Measurements from ENCODE around the gene LSS. TPM values are rescaled to one million over a fixed set of nuclear protein-coding genes. Genes with fewer than 3 reads are reported as not detected.

Gene LSS
- polyA plus RNA-seq, 1 donor (not counting 4 experiments of a cell fraction or from before 2014, with no cell fraction given): 105 TPM

DNA sequence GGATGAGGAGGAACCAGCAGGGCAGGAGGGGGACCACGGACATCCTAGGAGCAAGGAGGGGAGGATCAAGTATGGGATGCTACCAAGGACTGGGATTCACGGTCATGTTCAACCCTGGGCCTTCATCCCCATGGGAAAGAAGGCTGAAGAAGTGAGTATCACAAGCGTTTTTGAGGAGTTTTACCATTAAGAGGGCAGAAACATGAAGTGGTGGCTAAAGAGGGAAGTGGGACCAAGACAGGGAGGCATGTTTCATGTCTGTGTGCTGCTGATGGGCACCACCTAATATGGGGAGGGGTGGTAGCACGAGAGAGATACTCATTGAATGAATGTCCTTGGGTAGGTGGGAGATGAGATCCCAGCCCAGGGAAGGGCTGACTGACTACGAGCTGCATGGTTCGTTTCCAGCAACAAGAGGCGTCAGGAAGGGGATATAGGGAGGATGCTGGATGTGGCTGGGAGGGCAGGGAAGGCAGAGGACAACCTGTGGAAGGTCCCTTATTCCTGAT is 11.3 kb upstream of the LSS start:
- Histone ChIP-seq H3K4me1 (ENCODE audit: control insufficient read depth, extremely low read depth, insufficient read depth, low read length) (no peaks in the 10 kb centered on the region), H3K36me3 (ENCODE audit: control insufficient read depth in 2 of 2, extremely low read depth in 1 of 2, insufficient read depth in 2 of 2, low read length in 2 of 2) (peaks cover 29 to 50% of the 10 kb centered on the region in 2 experiments), H3K4me3 (ENCODE audit: control insufficient read depth in 2 of 3, extremely low read depth in 1 of 3, insufficient read depth in 2 of 3, low read depth in 1 of 3, low read length in 3 of 3) (no peak overlapping the region), H3K4me2 (ENCODE audit: control insufficient read depth, extremely low read depth, insufficient read depth, low read depth, low read length) (no peak overlapping the region), H3K9me1 (ENCODE audit: control insufficient read depth, extremely low read depth, insufficient read depth, low read length) (no peaks in the 10 kb centered on the region), H3K79me2 (ENCODE audit: control insufficient read depth, insufficient read depth, low read length) (no peaks in the 10 kb centered on the region), H3K9ac (ENCODE audit: control insufficient read depth, extremely low read depth, insufficient read depth, low read length) (no peak overlapping the region), H4K20me1 (ENCODE audit: control insufficient read depth, extremely low read depth, insufficient read depth, low read length) (no peaks in the 10 kb centered on the region), H3K9me3 (ENCODE audit: control insufficient read depth, low read depth, low read length) (no peaks in the 10 kb centered on the region), H2AFZ (ENCODE audit: control insufficient read depth, low read length) (no peak overlapping the region), H3K27me3 (ENCODE audit: control insufficient read depth, extremely low read depth, insufficient read depth, low read length) (no peaks in the 10 kb centered on the region), H3K27ac (ENCODE audit: control insufficient read depth, insufficient read depth, low read length) (no peak overlapping the region)
- DNase-seq (ENCODE audit: low read depth, low spot score): no peak
- dilution Hi-C loops (cut with MboI; ENCODE audit: extremely low pct_ligation_motif_present, low sequenced_read_pairs): no loop called here
- FAIRE-seq: no peak
- TF ChIP-seq EZH2 (IDR thresholded peaks at IDR 0.05; ENCODE audit: low read length): no peak
- TF ChIP-seq, protein P1, sequence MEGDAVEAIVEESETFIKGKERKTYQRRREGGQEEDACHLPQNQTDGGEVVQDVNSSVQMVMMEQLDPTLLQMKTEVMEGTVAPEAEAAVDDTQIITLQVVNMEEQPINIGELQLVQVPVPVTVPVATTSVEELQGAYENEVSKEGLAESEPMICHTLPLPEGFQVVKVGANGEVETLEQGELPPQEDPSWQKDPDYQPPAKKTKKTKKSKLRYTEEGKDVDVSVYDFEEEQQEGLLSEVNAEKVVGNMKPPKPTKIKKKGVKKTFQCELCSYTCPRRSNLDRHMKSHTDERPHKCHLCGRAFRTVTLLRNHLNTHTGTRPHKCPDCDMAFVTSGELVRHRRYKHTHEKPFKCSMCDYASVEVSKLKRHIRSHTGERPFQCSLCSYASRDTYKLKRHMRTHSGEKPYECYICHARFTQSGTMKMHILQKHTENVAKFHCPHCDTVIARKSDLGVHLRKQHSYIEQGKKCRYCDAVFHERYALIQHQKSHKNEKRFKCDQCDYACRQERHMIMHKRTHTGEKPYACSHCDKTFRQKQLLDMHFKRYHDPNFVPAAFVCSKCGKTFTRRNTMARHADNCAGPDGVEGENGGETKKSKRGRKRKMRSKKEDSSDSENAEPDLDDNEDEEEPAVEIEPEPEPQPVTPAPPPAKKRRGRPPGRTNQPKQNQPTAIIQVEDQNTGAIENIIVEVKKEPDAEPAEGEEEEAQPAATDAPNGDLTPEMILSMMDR (optimal IDR thresholded peaks at IDR 0.05 in 1 of 3, IDR thresholded peaks at IDR 0.05 in 1 of 3, conservative IDR thresholded peaks at IDR 0.05 in 1 of 3; ENCODE audit: extremely low read depth in 1 of 3, insufficient read depth in 2 of 3, low read length in 3 of 3): no peak

DNA sequence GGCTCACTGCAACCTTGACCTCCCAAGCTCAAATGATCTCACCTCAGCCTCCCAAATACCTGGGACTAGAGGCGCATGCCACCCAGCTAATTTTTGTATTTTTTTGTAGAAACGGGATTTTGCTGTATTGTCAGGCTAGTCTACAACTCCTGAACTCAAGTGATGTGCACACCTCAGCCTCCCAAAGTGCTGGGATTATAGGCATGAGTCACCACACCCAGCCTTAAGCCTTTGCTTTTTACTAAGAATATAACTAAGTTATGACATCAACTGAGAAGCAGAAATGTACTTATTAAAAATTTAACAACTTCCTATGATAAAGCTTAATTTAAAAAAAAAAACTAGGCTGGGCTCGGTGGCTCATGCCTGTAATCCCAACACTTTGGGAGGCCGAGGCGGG is 8.9 kb upstream of the LSS start:
- no peaks in the 10 kb centered on the region for H3K9me3 ChIP-seq (ENCODE audit: control insufficient read depth, low read depth, low read length)
- DNase-seq (ENCODE audit: low read depth, low spot score) (no peak), FAIRE-seq (no peak)
- no peak overlapping the region for H3K4me3 ChIP-seq (ENCODE audit: control insufficient read depth in 2 of 3, extremely low read depth in 1 of 3, insufficient read depth in 2 of 3, low read depth in 1 of 3, low read length in 3 of 3)
- H3K79me2 ChIP-seq (ENCODE audit: control insufficient read depth, insufficient read depth, low read length): peaks cover 1% of the 10 kb centered on the region
- dilution Hi-C loops (cut with MboI; ENCODE audit: extremely low pct_ligation_motif_present, low sequenced_read_pairs): no loop called here
- no peaks in the 10 kb centered on the region for H3K4me1 ChIP-seq (ENCODE audit: control insufficient read depth, extremely low read depth, insufficient read depth, low read length)
- H3K27me3 ChIP-seq (ENCODE audit: control insufficient read depth, extremely low read depth, insufficient read depth, low read length): no peaks in the 10 kb centered on the region
- H3K36me3 ChIP-seq (ENCODE audit: control insufficient read depth in 2 of 2, extremely low read depth in 1 of 2, insufficient read depth in 2 of 2, low read length in 2 of 2): peaks cover 29 to 37% of the 10 kb centered on the region in 2 experiments
- TF ChIP-seq EZH2 (IDR thresholded peaks at IDR 0.05; ENCODE audit: low read length): no peak
- TF ChIP-seq, protein P1 (optimal IDR thresholded peaks at IDR 0.05 in 1 of 3, IDR thresholded peaks at IDR 0.05 in 1 of 3, conservative IDR thresholded peaks at IDR 0.05 in 1 of 3; ENCODE audit: extremely low read depth in 1 of 3, insufficient read depth in 2 of 3, low read length in 3 of 3): no peak
- H4K20me1 ChIP-seq (ENCODE audit: control insufficient read depth, extremely low read depth, insufficient read depth, low read length): no peaks in the 10 kb centered on the region
- H2AFZ ChIP-seq (ENCODE audit: control insufficient read depth, low read length): no peak overlapping the region
- no peaks in the 10 kb centered on the region for H3K9me1 ChIP-seq (ENCODE audit: control insufficient read depth, extremely low read depth, insufficient read depth, low read length)
- H3K4me2 ChIP-seq (ENCODE audit: control insufficient read depth, extremely low read depth, insufficient read depth, low read depth, low read length): no peak overlapping the region
- H3K27ac ChIP-seq (ENCODE audit: control insufficient read depth, insufficient read depth, low read length): no peak overlapping the region
- H3K9ac ChIP-seq (ENCODE audit: control insufficient read depth, extremely low read depth, insufficient read depth, low read length): no peak overlapping the region
